Neural progenitor cell (in vitro differentiated cells): ENCODE results near the gene ASIC2.

Experiments used
- CTCF ChIP-seq: fragments of 200-600 bp; sonication (generic); IDR thresholded peaks from 2 replicates; pipeline ENCODE4 v1.5.1; 2017; ENCODE audit warnings: antibody characterized with exemption, mild to moderate bottlenecking
- EZH2 ChIP-seq: fragments of 200-600 bp; sonication (generic); IDR thresholded peaks from 2 replicates; pipeline ENCODE4 v1.6.1; 2017; ENCODE audit warnings: antibody characterized with exemption, mild to moderate bottlenecking, moderate library complexity
- EZH2phosphoT487 ChIP-seq: fragments of 200-600 bp; sonication (generic); IDR thresholded peaks from 2 replicates; pipeline ENCODE4 v1.6.1; 2017; ENCODE audit warnings: antibody characterized with exemption

- TF ChIP-seq CTCF, result no peak
- no peak for TF ChIP-seq EZH2
- no peak for TF ChIP-seq EZH2phosphoT487
These were observed 174.6 kb downstream of the ASIC2 start for GRCh38 chr17:33118391-33119075.
